HCT116 (cell line): ENCODE measurements around the gene CASK. TPM values are rescaled to one million over a fixed set of nuclear protein-coding genes. Genes with fewer than 3 reads are reported as not detected.

Experiments used
- ATAC-seq: fragments of 200-7000 bp; cut with Tn5 transposase; 2 replicates; pipeline ENCODE4 v1.9.1; 2020; ENCODE audit warnings: mild to moderate bottlenecking, moderate library complexity
- BruUV-seq: library from RNA; stranded (reverse); fragments of 400-500 nt; replicated peaks from 2 replicates; lab custom pipeline; 2021; lab: Mats Ljungman, UMichigan
- CTCF ChIA-PET: fragments of 300-600 bp; sonication (Branson Sonifier 250); formaldehyde crosslinking; loops from one replicate; lab custom pipeline; 2021; ENCODE audit warnings: antibody characterized with exemption; lab: Charles Lee
- POLR2A ChIA-PET: fragments of 300-600, 350-600 bp; sonication (Branson Sonifier 250); formaldehyde crosslinking; loops from one replicate; lab custom pipeline; 2021; ENCODE audit warnings: antibody characterized with exemption; lab: Charles Lee
- RAD21 ChIA-PET, 2 experiments: fragments of 300-600 bp; sonication (Branson Sonifier 250); formaldehyde crosslinking; loops; one replicate each; lab custom pipeline; 2023; ENCODE audit warnings: low total read pairs in 2 of 2; ENCODE audit not compliant: uncharacterized antibody in 2 of 2, unreplicated experiment in 2 of 2, low non-redundant PET in 1 of 2; lab: Charles Lee
- DNase-seq: peaks from one replicate; pipeline ENCODE4 v3.0.0-alpha.2; 2010; ENCODE audit warnings: low read depth, low spot score
- H2AFZ ChIP-seq: fragments of 200-600 bp; shearing (Covaris generic), sonication (generic); 2 replicates; pipeline ENCODE4 v1.6.1; 2017; ENCODE audit warnings: low read depth, mixed run types, mixed read lengths, antibody characterized with exemption, low read length; ENCODE audit not compliant: poor library complexity, severe bottlenecking
- H3K27ac ChIP-seq: 2 replicates; pipeline ENCODE4 v1.5.1; 2012; ENCODE audit warnings: low read depth, low read length
- H3K27me3 ChIP-seq: fragments of 200-600 bp; sonication (generic); 2 replicates; pipeline ENCODE4 v1.6.1; 2016; ENCODE audit warnings: mixed run types, low read length, mixed read lengths; ENCODE audit not compliant: insufficient read depth
- H3K36me3 ChIP-seq, 2 experiments: fragments of 200-500 bp in 1 of 2; fragments of 200-600 bp in 1 of 2; sonication (Bioruptor generic) in 1 of 2; sonication (generic) in 1 of 2; 2 replicates each; pipeline versions ENCODE4 v1.5.1 to v1.6.1; 2014 to 2016; ENCODE audit warnings: low read length in 2 of 2, inconsistent platforms in 1 of 2, mixed read lengths in 1 of 2, mixed run types in 1 of 2; ENCODE audit not compliant: insufficient read depth in 2 of 2, control insufficient read depth in 1 of 2
- H3K4me1 ChIP-seq, 2 experiments: fragments of 200-600 bp in 1 of 2; sonication (generic) in 1 of 2; 2 replicates each; pipeline versions ENCODE4 v1.5.1 to v1.6.1; 2012 to 2017; ENCODE audit warnings: low read length in 2 of 2, inconsistent platforms in 1 of 2, mild to moderate bottlenecking in 1 of 2, mixed read lengths in 1 of 2, mixed run types in 1 of 2, moderate library complexity in 1 of 2; ENCODE audit not compliant: insufficient read depth in 2 of 2, control insufficient read depth in 1 of 2
- H3K4me2 ChIP-seq: fragments of 200-600 bp; sonication (generic); 2 replicates; pipeline ENCODE4 v1.6.1; 2017; ENCODE audit warnings: mixed run types, low read length, mixed read lengths
- H3K4me3 ChIP-seq, 2 experiments: fragments of 200-600 bp in 1 of 2; sonication (generic) in 1 of 2; replicated peaks in 1 of 2; 2 replicates each; pipeline ENCODE4 v1.5.1; 2011 to 2016; ENCODE audit warnings: low read length in 2 of 2, control low read depth in 1 of 2, low read depth in 1 of 2, mild to moderate bottlenecking in 1 of 2, mixed read lengths in 1 of 2, mixed run types in 1 of 2
- H3K79me2 ChIP-seq: fragments of 200-600 bp; sonication (generic); 2 replicates; pipeline ENCODE4 v1.6.1; 2017; ENCODE audit warnings: mild to moderate bottlenecking, mixed run types, low read length, moderate library complexity, mixed read lengths; ENCODE audit not compliant: insufficient read depth
- H3K9ac ChIP-seq: fragments of 200-600 bp; sonication (generic); 2 replicates; pipeline ENCODE4 v1.6.1; 2016; ENCODE audit warnings: low read length, mixed read lengths
- H3K9me2 ChIP-seq: fragments of 200-600 bp; sonication (generic), shearing (Covaris generic); 2 replicates; pipeline ENCODE4 v1.6.1; 2017; ENCODE audit warnings: mixed run types, mild to moderate bottlenecking, moderate library complexity; ENCODE audit not compliant: insufficient read depth
- H3K9me3 ChIP-seq, 2 experiments: fragments of 200-500 bp in 1 of 2; fragments of 200-600 bp in 1 of 2; sonication (Bioruptor generic) in 1 of 2; sonication (generic) in 1 of 2; 2 replicates each; pipeline ENCODE4 v1.6.1; 2014 to 2017; ENCODE audit warnings: low read length in 2 of 2, mixed read lengths in 2 of 2, inconsistent platforms in 1 of 2, low read depth in 1 of 2, mild to moderate bottlenecking in 1 of 2, mixed run types in 1 of 2, moderate library complexity in 1 of 2; ENCODE audit not compliant: control insufficient read depth in 1 of 2, insufficient read depth in 1 of 2
- H4K20me1 ChIP-seq: fragments of 200-600 bp; sonication (generic), shearing (Covaris generic); 2 replicates; pipeline ENCODE4 v1.6.1; 2017; ENCODE audit warnings: mixed run types, mild to moderate bottlenecking, moderate library complexity; ENCODE audit not compliant: insufficient read depth
- CBX3 ChIP-seq: IDR thresholded peaks from 2 replicates; pipeline ENCODE4 v1.6.1; 2012; ENCODE audit warnings: low read depth
- ELF1 ChIP-seq: IDR thresholded peaks from 2 replicates; pipeline ENCODE4 v1.6.1; 2012; ENCODE audit warnings: low read depth, borderline replicate concordance
- FOSL1 ChIP-seq: IDR thresholded peaks from 2 replicates; pipeline ENCODE4 v1.6.1; 2012; ENCODE audit warnings: low read depth
- JUND ChIP-seq: IDR thresholded peaks from 2 replicates; pipeline ENCODE4 v1.6.1; 2012
- POLR2A ChIP-seq: IDR thresholded peaks from 2 replicates; pipeline ENCODE4 v1.7.0; 2011; ENCODE audit warnings: borderline replicate concordance; ENCODE audit not compliant: insufficient read depth, insufficient read length; ENCODE audit errors: extremely low read depth
- RAD21 ChIP-seq: IDR thresholded peaks from 2 replicates; pipeline ENCODE4 v1.6.1; 2012; ENCODE audit warnings: low read depth, mild to moderate bottlenecking
- SIN3A ChIP-seq: IDR thresholded peaks from 2 replicates; pipeline ENCODE4 v1.6.1; 2012; ENCODE audit warnings: low read depth
- SP1 ChIP-seq: IDR thresholded peaks from 2 replicates; pipeline ENCODE4 v1.6.1; 2012; ENCODE audit warnings: low read depth
- SRF ChIP-seq: IDR thresholded peaks from 2 replicates; pipeline ENCODE4 v1.6.1; 2012; ENCODE audit warnings: low read depth
- TCF7L2 ChIP-seq: IDR thresholded peaks from 2 replicates; pipeline ENCODE4 v1.7.0; 2011; ENCODE audit warnings: borderline replicate concordance, inconsistent platforms; ENCODE audit not compliant: insufficient read depth, insufficient read length; ENCODE audit errors: extremely low read depth
- YY1 ChIP-seq: IDR thresholded peaks from 2 replicates; pipeline ENCODE4 v1.6.1; 2011; ENCODE audit warnings: low read length, low read depth, moderate library complexity, mild to moderate bottlenecking; ENCODE audit not compliant: insufficient replicate concordance; ENCODE audit errors: extremely low read depth
- ZFX ChIP-seq: fragments of 450-650 bp; IDR thresholded peaks from 2 replicates; pipeline ENCODE4 v1.6.1; 2017
- ZNF274 ChIP-seq: fragments of 200-500 bp; sonication (Bioruptor generic); IDR thresholded peaks from 2 replicates; pipeline ENCODE4 v1.6.1; 2014; ENCODE audit warnings: mild to moderate bottlenecking, low read depth, low read length, inconsistent platforms
- intact Hi-C: fragments of 100-400 bp; cut with micrococcal nuclease; formaldehyde crosslinking; loops from 2 replicates; pipeline ENCODE4 v1.10.0; 2022
- total RNA-seq: library from RNA; stranded (reverse); gene quantifications from one replicate; pipeline ENCODE4 v1.2.1, GENCODE V29; 2021; ENCODE audit not compliant: unreplicated experiment
- TF ChIP-seq, protein P1 (sequence below): IDR thresholded peaks from 2 replicates; pipeline ENCODE4 v1.6.1; 2012; ENCODE audit warnings: low read depth
- TF ChIP-seq, protein P2 (sequence below): IDR thresholded peaks from 2 replicates; pipeline ENCODE4 v1.6.1; 2012
- TF ChIP-seq, protein P3 (sequence below): IDR thresholded peaks from 2 replicates; pipeline ENCODE4 v1.6.1; 2011; ENCODE audit warnings: mild to moderate bottlenecking, low read length, moderate library complexity; ENCODE audit not compliant: insufficient replicate concordance; ENCODE audit errors: extremely low read depth
- TF ChIP-seq, protein P4 (sequence below): IDR thresholded peaks from 2 replicates; pipeline ENCODE4 v1.6.1; 2012
- TF ChIP-seq, protein P5 (sequence below), 3 experiments: fragments of 200-600 bp in 1 of 3; sonication (generic) in 1 of 3; IDR thresholded peaks in 2 of 3; conservative IDR thresholded peaks in 1 of 3; 2 replicates each; pipeline ENCODE4 v1.5.1; 2012 to 2017; ENCODE audit warnings: low read depth in 2 of 3, low read length in 2 of 3, antibody characterized with exemption in 1 of 3, borderline replicate concordance in 1 of 3, control low read depth in 1 of 3, mild to moderate bottlenecking in 1 of 3, mixed read lengths in 1 of 3, mixed run types in 1 of 3, moderate library complexity in 1 of 3; ENCODE audit not compliant: insufficient read depth in 1 of 3

The CASK gene
- total RNA-seq, 1 experiment from 2014 or later = 39.0 TPM

DNA sequence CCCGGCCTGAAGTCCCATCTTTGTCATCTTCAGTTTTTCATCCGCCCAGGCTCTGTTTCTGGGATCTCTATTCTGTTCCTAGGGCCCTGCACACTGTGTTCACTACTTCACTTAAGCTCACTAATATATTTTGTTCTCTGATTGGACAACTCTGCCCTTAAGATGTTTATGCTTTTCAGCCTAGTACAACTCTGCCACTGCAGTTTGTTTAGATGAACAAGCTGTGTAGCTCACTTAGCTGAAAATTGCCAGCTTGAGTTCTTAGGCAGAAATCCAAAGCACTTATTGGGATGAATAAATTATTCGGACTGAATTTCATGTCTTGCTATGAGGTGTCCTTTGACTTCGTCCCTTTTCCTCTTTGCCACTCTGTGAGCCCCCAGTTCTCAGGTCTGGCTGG lies 415.4 kb downstream of the CASK start:
- Histone ChIP-seq H3K4me1 (no peaks in the 10 kb centered on the region), H3K36me3 (no peaks in the 10 kb centered on the region), H3K27me3 (no peaks in the 10 kb centered on the region), H3K4me3 (no peak overlapping the region), H3K27ac (no peak overlapping the region), H2AFZ (no peak overlapping the region), H3K9me3 (no peaks in the 10 kb centered on the region), H3K4me2 (no peak overlapping the region), H3K9ac (no peak overlapping the region), H4K20me1 (no peaks in the 10 kb centered on the region), H3K79me2 (no peaks in the 10 kb centered on the region), H3K9me2 (no peaks in the 10 kb centered on the region)
- ChIA-PET POLR2A (no interaction called here), RAD21 (no interaction called here), CTCF (no interaction called here)
- TF ChIP-seq ELF1 (no peak), CBX3 (no peak), RAD21 (no peak), ZNF274 (no peak), TCF7L2 (no peak), SRF (no peak), JUND (no peak), ZFX (no peak), FOSL1 (no peak), SP1 (no peak), SIN3A (no peak), YY1 (no peak), POLR2A (no peak)
- TF ChIP-seq, protein P1, sequence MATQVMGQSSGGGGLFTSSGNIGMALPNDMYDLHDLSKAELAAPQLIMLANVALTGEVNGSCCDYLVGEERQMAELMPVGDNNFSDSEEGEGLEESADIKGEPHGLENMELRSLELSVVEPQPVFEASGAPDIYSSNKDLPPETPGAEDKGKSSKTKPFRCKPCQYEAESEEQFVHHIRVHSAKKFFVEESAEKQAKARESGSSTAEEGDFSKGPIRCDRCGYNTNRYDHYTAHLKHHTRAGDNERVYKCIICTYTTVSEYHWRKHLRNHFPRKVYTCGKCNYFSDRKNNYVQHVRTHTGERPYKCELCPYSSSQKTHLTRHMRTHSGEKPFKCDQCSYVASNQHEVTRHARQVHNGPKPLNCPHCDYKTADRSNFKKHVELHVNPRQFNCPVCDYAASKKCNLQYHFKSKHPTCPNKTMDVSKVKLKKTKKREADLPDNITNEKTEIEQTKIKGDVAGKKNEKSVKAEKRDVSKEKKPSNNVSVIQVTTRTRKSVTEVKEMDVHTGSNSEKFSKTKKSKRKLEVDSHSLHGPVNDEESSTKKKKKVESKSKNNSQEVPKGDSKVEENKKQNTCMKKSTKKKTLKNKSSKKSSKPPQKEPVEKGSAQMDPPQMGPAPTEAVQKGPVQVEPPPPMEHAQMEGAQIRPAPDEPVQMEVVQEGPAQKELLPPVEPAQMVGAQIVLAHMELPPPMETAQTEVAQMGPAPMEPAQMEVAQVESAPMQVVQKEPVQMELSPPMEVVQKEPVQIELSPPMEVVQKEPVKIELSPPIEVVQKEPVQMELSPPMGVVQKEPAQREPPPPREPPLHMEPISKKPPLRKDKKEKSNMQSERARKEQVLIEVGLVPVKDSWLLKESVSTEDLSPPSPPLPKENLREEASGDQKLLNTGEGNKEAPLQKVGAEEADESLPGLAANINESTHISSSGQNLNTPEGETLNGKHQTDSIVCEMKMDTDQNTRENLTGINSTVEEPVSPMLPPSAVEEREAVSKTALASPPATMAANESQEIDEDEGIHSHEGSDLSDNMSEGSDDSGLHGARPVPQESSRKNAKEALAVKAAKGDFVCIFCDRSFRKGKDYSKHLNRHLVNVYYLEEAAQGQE = no peak
- TF ChIP-seq, protein P2, sequence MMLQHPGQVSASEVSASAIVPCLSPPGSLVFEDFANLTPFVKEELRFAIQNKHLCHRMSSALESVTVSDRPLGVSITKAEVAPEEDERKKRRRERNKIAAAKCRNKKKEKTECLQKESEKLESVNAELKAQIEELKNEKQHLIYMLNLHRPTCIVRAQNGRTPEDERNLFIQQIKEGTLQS = no peak
- TF ChIP-seq, protein P3, sequence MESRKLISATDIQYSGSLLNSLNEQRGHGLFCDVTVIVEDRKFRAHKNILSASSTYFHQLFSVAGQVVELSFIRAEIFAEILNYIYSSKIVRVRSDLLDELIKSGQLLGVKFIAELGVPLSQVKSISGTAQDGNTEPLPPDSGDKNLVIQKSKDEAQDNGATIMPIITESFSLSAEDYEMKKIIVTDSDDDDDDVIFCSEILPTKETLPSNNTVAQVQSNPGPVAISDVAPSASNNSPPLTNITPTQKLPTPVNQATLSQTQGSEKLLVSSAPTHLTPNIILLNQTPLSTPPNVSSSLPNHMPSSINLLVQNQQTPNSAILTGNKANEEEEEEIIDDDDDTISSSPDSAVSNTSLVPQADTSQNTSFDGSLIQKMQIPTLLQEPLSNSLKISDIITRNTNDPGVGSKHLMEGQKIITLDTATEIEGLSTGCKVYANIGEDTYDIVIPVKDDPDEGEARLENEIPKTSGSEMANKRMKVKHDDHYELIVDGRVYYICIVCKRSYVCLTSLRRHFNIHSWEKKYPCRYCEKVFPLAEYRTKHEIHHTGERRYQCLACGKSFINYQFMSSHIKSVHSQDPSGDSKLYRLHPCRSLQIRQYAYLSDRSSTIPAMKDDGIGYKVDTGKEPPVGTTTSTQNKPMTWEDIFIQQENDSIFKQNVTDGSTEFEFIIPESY = no peak
- TF ChIP-seq, protein P4, sequence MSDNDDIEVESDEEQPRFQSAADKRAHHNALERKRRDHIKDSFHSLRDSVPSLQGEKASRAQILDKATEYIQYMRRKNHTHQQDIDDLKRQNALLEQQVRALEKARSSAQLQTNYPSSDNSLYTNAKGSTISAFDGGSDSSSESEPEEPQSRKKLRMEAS = no peak
- TF ChIP-seq, protein P5, sequence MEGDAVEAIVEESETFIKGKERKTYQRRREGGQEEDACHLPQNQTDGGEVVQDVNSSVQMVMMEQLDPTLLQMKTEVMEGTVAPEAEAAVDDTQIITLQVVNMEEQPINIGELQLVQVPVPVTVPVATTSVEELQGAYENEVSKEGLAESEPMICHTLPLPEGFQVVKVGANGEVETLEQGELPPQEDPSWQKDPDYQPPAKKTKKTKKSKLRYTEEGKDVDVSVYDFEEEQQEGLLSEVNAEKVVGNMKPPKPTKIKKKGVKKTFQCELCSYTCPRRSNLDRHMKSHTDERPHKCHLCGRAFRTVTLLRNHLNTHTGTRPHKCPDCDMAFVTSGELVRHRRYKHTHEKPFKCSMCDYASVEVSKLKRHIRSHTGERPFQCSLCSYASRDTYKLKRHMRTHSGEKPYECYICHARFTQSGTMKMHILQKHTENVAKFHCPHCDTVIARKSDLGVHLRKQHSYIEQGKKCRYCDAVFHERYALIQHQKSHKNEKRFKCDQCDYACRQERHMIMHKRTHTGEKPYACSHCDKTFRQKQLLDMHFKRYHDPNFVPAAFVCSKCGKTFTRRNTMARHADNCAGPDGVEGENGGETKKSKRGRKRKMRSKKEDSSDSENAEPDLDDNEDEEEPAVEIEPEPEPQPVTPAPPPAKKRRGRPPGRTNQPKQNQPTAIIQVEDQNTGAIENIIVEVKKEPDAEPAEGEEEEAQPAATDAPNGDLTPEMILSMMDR (IDR thresholded peaks at IDR 0.05 in 2 of 3, conservative IDR thresholded peaks at IDR 0.05 in 1 of 3; ENCODE audit: borderline replicate concordance in 1 of 3, insufficient read depth in 1 of 3, low read depth in 2 of 3, low read length in 2 of 3) = no peak
- DNase-seq = no peak
- ATAC-seq = no peak
- intact Hi-C loops = no loop called here
- BruUV-seq = no TSS peak
